ENCODE measurements around the gene TSC22D1.
A peak's percentile ranks its signal among the peaks of the same experiment; 100 is the strongest.
"Not testable (repeated sequence)": the region's sequence is repeated elsewhere in the genome, so short reads cannot be mapped to it uniquely, and the experiment has no call there.

Gene TSC22D1

DNA sequence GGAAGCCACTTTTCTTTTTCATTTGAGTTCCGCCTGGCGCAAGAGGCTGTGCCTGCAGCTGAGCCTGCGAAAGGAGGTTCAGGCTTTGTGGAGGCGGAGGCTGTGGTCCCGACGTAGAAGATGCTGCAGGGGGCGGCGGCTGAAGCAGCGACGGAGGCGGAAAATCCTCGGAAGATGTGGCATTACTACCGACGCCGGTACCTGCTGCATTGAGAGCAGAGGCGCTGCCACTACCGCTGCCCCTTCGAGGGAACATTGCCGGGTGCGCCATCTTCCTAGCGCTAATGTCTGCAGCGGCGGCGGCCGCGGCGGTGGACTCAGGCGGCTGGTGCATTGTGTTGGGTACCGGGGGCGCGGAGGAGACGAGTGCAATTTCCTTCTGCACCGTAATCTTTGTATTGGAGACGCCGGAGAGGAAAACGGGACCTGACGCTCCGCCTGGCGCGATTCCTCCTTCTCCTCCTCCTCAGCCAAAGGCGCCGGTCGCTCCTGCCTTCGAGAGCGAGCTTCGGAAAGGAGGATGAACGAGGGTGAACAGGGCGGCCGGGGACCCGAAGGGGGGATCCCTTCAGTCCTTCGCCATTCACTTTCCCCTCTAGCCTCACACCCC lies at the start of gene TSC22D1:
TSS of gene TSC22D1 (minus strand) at position 590 of the 610 bp plus-strand sequence. CDS start at position 334, 256 bp downstream.
- no peak for TF ChIP-seq ZNF274 (IDR thresholded peaks at IDR 0.05; ENCODE audit: low read depth, low read length)
- peak within 1 kb of the TSS; percentile 73 for H3K4me3 ChIP-seq (ENCODE audit: low read length)

DNA sequence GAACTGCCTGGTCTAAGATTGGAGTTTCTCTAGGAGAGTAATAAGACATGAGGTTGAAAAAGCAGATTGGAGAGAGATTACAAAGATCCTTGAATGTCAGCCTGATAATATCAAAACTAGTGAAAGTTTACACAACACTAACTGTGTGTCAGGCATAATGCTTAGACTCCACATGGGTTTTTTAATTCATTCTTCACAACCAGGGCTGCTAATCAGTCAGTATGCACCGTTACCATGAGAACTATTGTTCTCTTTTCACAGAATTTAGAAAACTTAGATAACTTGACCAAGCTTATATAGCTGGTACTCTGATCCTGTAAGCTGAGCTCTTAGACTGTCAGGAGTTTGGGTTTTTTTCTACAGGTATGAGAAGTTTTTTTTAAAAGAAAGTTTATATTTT lies 46.6 kb upstream of the TSC22D1 start:
- no peak overlapping the region for H3K4me3 ChIP-seq (ENCODE audit: low read length)
- no peak for TF ChIP-seq ZNF274 (IDR thresholded peaks at IDR 0.05; ENCODE audit: low read depth, low read length)

DNA sequence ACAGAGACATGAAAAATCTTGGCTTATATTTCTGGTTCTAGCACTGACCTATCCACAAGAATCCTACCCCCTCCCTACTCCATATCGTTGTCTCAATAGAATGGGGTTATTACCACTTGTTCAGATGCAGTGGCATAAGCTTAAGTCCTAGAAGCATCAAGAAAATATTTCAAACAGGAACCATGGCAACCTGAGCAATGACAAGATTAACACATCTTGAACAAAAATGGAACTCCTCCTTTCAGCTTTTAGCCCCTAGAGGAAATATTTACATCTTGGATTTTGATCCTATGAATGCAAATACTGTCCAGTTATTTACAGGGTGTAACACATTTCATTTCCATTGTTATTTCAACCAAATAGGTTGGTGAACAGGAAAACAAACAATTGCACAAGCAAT lies 46.1 kb upstream of the TSC22D1 start:
- no peak overlapping the region for H3K4me3 ChIP-seq (ENCODE audit: low read length)
- no peak for TF ChIP-seq ZNF274 (IDR thresholded peaks at IDR 0.05; ENCODE audit: low read depth, low read length)

DNA sequence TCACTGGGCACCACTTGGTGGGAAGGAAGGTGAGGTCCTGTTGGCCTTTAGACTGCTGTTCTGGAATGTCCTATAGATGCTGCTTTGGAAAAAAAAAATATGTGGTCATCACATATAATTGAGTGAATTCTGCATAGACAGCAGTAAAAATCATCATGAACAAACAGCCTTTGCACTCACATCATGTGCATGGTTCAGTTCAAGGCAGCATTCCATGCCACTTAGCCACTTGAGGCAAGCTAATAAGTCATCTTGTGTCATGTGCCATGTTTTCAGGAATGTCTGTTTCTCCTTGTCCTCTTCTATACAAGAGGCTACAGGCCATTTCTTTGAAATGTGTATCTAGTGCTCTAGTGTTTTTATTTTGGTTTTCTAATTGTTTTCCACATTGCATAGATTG lies 43.9 kb upstream of the TSC22D1 start:
- TF ChIP-seq ZNF274 (IDR thresholded peaks at IDR 0.05; ENCODE audit: low read depth, low read length): no peak
- H3K4me3 ChIP-seq (ENCODE audit: low read length): no peak overlapping the region

DNA sequence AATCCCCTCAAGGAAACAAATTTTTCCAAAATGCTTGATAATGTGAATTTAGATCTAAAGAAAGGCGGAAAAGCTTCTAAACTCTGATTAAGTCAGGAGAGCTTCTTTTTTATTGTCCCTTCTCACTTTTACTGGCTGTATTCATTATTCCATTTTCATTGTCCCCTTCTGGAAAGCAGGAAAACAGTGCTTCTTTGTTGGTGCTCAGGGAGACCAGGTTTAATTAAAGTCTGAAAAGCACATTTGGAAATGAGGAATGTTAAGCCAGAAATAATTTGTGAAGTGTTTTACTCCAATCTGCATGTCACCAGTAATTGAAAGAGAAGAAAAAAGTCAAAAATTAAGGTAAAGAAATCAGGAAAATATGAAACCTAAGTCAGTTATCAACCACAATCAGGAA lies 43.5 kb upstream of the TSC22D1 start:
- no peak for TF ChIP-seq ZNF274 (IDR thresholded peaks at IDR 0.05; ENCODE audit: low read depth, low read length)

DNA sequence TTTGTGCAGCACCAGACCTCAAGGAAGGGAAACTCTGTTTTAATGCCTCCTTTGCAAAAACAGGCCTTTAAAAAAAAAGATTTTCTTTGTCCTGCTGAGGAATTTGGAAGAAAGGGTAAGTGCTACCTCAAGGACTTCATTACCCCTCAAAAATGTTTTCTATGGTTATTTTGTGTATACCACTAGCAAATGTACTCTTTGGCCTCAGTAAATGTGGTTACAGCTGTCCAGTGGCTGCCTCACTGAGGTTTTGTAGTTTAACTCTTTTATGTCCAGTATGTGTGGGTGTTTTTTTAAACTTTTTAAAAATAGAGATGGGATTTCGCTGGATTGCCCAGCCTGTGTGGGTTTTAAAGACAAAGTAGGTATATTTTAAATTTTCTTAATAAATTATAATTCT lies 42.2 kb upstream of the TSC22D1 start:
- no peak for TF ChIP-seq ZNF274 (IDR thresholded peaks at IDR 0.05; ENCODE audit: low read depth, low read length)
- no peak overlapping the region for H3K4me3 ChIP-seq (ENCODE audit: low read length)

More for the DNA sequence above, 43.5 kb upstream of the TSC22D1 start:
- H3K4me3 ChIP-seq (ENCODE audit: low read length): no peak overlapping the region

DNA sequence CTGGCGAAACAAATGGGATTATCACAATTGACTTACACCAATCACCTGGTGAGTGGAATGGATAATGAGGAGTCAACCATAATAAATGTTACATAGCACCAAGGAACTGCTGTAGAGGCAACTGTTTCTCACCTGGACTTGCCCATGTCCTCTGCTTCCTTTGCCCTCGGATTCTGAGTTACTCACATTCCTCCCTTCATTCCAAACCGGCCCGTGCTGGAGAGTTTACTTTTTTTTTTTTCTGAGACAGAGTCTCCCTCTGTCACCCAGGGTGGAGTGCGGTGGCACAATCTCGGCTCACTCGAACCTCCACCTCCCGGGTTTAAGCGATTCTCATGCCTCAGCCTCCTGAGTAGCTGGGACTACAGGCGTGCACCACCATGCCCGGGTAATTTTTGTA lies 41.5 kb upstream of the TSC22D1 start:
- no peak overlapping the region for H3K4me3 ChIP-seq (ENCODE audit: low read length)
- TF ChIP-seq ZNF274 (IDR thresholded peaks at IDR 0.05; ENCODE audit: low read depth, low read length): no peak

DNA sequence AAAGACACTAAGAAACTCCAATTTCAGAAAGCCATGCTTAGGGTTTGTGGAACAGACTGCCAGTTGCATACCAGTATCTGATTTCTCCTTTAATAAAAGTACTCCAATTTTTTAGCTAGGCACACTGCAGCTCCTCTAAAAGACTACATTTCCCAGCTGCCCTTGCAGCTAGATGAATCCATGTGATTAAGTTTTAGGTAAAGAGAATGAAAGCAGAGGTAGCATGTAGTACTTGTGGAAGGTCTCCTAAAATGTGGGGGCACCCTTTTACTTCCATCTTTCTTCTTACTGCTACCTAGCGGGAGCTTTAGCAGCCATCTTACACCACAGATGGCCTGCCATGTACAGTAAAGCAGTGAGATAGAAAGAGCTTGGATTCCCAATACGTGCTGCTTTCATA lies 33.0 kb upstream of the TSC22D1 start:
- TF ChIP-seq ZNF274 (IDR thresholded peaks at IDR 0.05; ENCODE audit: low read depth, low read length): no peak
- H3K4me3 ChIP-seq (ENCODE audit: low read length): no peak overlapping the region

DNA sequence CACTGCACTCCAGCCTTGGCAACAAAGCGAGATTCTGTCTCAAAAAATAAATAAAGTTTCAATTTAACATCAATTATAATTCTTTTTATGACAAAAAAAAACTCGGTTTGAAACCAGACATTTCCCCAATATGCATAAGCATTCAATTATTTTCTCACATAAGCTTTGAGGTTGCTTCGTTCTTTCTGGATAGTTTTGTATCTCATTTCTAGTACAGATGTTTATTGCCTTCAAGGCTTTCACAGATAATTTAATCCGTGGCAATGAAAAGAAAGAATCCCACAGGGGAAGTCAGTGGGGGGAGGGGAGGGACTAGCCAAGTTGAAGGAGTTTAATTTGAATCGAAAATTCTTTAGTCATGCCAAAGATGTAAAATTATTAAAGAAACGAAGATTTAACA lies 29.6 kb upstream of the TSC22D1 start:
- TF ChIP-seq ZNF274 (IDR thresholded peaks at IDR 0.05; ENCODE audit: low read depth, low read length): no peak
- no peak overlapping the region for H3K4me3 ChIP-seq (ENCODE audit: low read length)

DNA sequence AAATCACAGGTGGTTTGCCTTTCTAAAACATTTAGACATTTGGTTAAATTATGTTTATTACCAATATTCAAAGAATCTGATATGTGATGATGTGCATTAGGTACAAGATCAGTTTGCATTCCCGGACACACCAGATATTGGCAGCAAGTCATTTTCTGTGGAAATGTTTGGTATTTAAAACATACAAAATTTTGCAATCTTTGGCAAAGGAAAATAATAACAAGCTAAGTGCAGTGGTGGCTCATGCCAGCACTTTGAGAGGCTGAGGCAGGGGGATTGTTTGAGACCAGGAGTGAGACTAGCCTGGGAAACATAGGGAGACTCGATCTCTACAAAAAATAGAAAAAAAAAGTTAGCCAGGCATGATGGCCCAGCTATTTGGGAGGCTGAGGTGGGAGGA lies 29.1 kb upstream of the TSC22D1 start:
- no peak overlapping the region for H3K4me3 ChIP-seq (ENCODE audit: low read length)
- no peak for TF ChIP-seq ZNF274 (IDR thresholded peaks at IDR 0.05; ENCODE audit: low read depth, low read length)

DNA sequence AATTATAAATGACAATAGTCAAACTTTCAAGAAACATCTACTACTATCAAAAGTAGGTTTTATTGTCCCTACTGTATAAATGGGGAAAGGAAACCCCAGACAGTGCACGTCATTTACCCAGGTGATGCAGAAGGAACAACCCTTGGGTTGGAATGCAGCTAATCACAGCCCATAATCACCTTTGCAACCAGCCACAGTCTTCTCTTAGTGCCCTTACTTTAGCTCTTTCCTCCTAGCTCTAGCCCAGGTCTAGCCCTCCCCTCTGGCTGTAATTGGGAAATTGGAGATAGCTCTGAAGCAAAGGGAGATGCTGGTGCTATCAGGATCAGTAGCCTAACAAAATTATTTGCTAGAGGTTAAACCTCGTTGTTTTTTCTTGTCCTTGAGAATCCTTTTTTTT lies 25.5 kb upstream of the TSC22D1 start:
- no peak for TF ChIP-seq ZNF274 (IDR thresholded peaks at IDR 0.05; ENCODE audit: low read depth, low read length)
- no peak overlapping the region for H3K4me3 ChIP-seq (ENCODE audit: low read length)

DNA sequence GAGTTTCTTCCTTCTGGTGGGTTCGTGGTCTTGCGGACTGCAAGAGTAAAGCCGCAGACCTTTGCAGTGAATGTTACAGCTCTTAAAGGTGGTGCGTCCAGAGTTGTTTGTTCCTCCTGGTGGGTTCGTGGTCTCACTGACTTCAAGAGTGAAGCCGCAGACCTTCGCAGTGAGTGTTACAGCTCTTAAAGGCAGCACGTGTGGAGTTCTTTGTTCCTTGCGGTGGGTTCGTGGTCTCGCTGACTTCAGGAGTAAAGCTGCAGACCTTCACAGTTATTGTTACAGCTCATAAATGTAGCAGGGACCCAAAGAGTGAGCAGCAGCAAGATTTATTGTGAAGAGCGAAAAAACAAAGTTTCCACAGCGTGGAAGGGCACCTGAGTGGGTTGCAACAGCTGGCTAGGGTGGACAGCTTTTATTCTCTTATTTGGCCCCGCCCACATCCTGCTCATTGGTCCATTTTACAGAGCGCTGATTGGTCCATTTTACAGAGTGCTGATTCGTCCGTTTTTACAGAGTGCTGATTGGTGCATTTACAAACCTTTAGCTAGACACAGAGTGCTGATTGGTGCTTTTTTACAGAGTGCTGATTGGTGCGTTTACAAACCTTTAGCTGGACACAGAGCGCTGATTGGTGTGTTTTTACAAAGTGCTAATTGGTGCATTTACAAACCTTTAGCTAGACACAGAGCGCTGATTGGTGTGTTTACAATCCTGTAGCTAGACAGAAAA lies 17.9 kb upstream of the TSC22D1 start:
- H3K4me3 ChIP-seq (ENCODE audit: low read length): not testable (repeated sequence)

DNA sequence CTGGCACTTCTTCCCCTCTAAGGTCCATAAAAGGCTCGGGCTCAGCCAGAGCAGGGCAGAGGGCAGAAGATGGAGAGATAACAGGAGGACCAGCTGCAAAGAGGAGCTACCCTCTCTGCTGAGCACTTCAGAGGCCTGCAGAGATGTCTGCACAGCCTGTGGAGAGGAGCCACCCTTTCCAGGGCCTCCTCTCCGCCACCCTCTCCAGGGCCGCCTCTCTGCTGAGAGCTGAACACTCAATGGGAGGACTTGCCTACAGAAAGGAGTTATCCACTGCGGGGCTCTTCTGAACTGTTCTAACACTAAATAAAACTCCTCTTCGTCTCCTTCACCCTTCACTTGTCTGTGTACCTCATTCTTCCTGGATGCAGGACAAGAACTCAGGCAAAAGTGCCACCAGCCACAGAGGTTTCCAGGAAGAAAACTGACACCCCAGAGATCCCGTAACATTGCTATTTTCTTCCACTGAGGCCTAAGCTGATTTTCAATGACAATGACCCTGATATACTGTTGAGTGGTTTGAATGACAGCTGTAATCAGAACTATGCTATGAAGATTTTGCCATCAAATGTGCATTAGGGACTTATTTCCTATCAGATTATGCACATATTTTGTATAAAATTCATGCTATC lies 16.2 kb upstream of the TSC22D1 start:
- H3K4me3 ChIP-seq (ENCODE audit: low read length): no peak overlapping the region
- no peak for TF ChIP-seq ZNF274 (IDR thresholded peaks at IDR 0.05; ENCODE audit: low read depth, low read length)

DNA sequence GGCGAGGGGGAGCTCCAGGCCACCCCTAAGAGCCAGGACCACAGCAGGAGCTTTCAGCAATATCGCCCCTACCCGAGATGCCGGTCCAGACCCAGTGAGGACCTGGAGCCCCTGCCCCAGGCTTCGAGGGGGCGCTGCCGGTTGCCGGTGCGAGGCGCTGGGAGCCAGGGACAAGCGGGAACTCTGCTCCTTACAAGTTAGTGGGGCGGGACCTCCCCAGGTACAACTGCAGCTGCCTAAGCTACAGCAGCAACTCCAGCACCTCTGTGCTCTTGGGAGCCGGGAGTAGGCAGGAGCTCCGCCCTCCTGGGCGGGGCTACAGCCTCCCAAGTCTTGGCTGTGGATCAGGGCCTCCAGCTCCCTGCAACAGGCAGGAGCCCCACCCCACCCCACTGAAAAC lies 15.2 kb upstream of the TSC22D1 start:
- TF ChIP-seq ZNF274 (IDR thresholded peaks at IDR 0.05; ENCODE audit: low read depth, low read length): no peak
- H3K4me3 ChIP-seq (ENCODE audit: low read length): no peak overlapping the region

DNA sequence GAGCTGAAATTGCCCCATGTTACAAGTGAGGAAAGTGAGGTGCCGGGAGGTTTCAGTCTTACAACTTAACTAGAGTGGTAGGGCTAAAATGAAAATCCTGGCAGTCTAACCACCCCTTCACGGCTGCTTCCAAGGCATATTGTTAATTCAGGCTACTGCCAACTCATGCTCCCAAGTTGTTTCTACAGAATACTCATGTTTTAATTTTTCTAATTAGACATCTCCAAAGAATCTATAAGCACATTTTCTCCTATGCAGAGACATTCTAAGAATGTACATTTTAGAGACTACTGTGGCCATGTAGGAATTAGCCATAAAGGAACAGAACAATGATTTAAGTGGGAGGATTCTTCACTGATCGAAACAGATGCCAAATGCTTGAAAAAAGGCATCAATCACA lies 7.0 kb upstream of the TSC22D1 start:
- no peak overlapping the region for H3K4me3 ChIP-seq (ENCODE audit: low read length)
- no peak for TF ChIP-seq ZNF274 (IDR thresholded peaks at IDR 0.05; ENCODE audit: low read depth, low read length)
